Type B pancreatic cell (in vitro differentiated cells): ENCODE results near the gene KRI1. TPM values are rescaled to one million over a fixed set of nuclear protein-coding genes. Genes with fewer than 3 reads are reported as not detected.

Experiments used
- DNase-seq: peaks from one replicate; pipeline ENCODE4 v3.0.0; 2021; ENCODE audit warnings: mixed read lengths; ENCODE audit not compliant: unreplicated experiment; ENCODE audit errors: extremely low spot score
- H3K27ac Mint-ChIP-seq: 2 replicates; pipeline ENCODE4 v1.8.0; 2021; ENCODE audit warnings: mild to moderate bottlenecking, mixed read lengths
- H3K27me3 Mint-ChIP-seq: 2 replicates; pipeline ENCODE4 v1.8.0; 2021; ENCODE audit warnings: mixed read lengths
- H3K36me3 Mint-ChIP-seq: 2 replicates; pipeline ENCODE4 v1.8.0; 2021; ENCODE audit warnings: mixed read lengths
- H3K4me1 Mint-ChIP-seq: one replicate; pipeline ENCODE4 v1.8.0; 2021; ENCODE audit warnings: mixed read lengths; ENCODE audit not compliant: unreplicated experiment
- H3K4me3 Mint-ChIP-seq: 2 replicates; pipeline ENCODE4 v1.8.0; 2021; ENCODE audit warnings: mild to moderate bottlenecking, mixed read lengths
- H3K9me3 Mint-ChIP-seq: 2 replicates; pipeline ENCODE4 v1.8.0; 2021; ENCODE audit warnings: mixed read lengths
- total RNA-seq: library from RNA; stranded (reverse); gene quantifications from 2 replicates; pipeline ENCODE4 v1.2.1, GENCODE V29; 2021; ENCODE audit warnings: low replicate concordance
- TF ChIP-seq, protein P1 (sequence below): fragments of 200-600 bp; sonication (generic); conservative IDR thresholded peaks from 2 replicates; pipeline ENCODE4 v1.5.0; 2021; ENCODE audit warnings: antibody characterized with exemption, mild to moderate bottlenecking

KRI1 gene
- total RNA-seq, 1 donor from 2014 or later = 34.4 TPM

DNA sequence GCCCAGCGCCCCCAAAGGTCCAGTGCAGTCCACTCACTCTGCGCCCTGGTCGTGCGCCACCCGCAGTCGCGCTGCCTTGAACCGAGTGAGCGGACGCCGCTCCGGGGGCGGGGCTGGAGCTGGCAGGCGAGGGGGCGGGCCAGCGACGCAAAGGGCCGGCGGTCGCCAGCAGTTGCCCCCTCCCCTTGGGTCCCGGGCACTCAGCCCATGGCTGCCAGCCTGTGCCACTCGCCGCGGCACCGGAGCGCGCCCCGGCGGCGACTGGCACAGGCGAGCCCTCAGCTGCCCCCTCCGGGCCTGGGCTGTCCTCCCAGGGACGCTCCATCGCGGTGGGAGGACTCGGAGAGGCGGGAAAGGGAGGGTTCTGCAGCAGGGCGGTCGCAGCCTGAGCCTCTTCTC lies 48.5 kb downstream of the KRI1 start, which contains the start of gene S1PR5:
Gene S1PR5, minus strand, starts transcription at position 87 of the 399 bp plus-strand sequence. CDS start 2,436 bp downstream, outside the sequence.
- peaks cover 61% of the 10 kb centered on the region for H3K27me3 Mint-ChIP-seq
- H3K36me3 Mint-ChIP-seq = no peaks in the 10 kb centered on the region
- TF ChIP-seq, protein P1, sequence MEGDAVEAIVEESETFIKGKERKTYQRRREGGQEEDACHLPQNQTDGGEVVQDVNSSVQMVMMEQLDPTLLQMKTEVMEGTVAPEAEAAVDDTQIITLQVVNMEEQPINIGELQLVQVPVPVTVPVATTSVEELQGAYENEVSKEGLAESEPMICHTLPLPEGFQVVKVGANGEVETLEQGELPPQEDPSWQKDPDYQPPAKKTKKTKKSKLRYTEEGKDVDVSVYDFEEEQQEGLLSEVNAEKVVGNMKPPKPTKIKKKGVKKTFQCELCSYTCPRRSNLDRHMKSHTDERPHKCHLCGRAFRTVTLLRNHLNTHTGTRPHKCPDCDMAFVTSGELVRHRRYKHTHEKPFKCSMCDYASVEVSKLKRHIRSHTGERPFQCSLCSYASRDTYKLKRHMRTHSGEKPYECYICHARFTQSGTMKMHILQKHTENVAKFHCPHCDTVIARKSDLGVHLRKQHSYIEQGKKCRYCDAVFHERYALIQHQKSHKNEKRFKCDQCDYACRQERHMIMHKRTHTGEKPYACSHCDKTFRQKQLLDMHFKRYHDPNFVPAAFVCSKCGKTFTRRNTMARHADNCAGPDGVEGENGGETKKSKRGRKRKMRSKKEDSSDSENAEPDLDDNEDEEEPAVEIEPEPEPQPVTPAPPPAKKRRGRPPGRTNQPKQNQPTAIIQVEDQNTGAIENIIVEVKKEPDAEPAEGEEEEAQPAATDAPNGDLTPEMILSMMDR = no peak
- no peaks in the 10 kb centered on the region for H3K9me3 Mint-ChIP-seq
- no peak within 1 kb of the TSS for H3K27ac Mint-ChIP-seq
- peak within 1 kb of the TSS; percentile 84 for H3K4me3 Mint-ChIP-seq
- DNase-seq = no peak
- H3K4me1 Mint-ChIP-seq = peaks cover 20% of the 10 kb centered on the region

DNA sequence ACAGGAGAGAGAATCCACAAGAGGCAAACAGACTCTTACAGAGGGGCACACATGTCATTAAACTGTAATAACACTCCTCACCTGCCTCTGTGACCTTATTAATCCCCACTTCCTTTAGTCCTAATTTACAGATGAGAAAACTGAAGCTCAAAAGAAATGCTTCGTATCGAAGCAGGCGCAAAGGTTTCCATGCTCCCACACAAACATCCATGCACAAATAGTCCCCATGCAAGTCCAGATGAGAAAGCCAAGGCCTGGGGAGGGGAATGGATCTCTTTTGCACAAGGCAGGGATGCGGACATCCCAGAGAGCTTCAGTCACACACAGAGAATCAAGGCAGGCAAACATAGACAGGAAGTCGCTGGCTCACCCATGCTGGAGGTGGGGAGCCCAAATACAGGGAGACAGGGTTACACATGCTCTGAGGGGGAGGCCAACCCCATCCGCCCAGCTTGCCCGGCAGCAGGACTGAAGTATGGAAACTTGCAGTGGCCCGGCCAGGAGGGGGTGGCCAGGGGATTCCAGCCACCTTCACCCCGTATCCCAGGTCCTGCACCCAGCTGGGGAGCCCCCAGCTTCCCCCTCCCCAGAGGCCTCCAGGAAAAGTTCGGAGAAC lies 49.0 kb downstream of the KRI1 start:
- TF ChIP-seq, protein P1 = no peak
- Mint-ChIP-seq H3K4me3 (peak overlapping the region; percentile 84), H3K4me1 (peaks cover 20% of the 10 kb centered on the region), H3K27ac (no peak overlapping the region), H3K27me3 (peaks cover 58% of the 10 kb centered on the region), H3K9me3 (no peaks in the 10 kb centered on the region), H3K36me3 (no peaks in the 10 kb centered on the region)
- no peak for DNase-seq

DNA sequence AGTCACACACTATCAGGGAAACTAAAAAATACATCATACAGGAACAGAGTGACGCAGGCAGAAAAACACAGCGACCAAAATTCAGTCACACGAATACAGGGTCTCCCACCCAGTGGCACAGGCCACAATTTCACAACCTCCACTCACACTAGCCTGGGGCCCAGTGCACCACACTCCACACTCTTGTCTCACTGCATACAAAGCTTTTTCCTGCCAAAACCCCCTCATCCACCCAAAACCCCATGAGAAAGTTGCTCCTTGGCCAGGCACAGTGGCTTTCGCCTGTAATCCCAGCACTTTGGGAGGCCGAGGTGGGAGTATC lies 49.8 kb downstream of the KRI1 start:
- DNase-seq = no peak
- no peaks in the 10 kb centered on the region for H3K9me3 Mint-ChIP-seq
- H3K27me3 Mint-ChIP-seq = peaks cover 58% of the 10 kb centered on the region
- no peak overlapping the region for H3K27ac Mint-ChIP-seq
- TF ChIP-seq, protein P1 = no peak
- H3K4me3 Mint-ChIP-seq = no peak overlapping the region
- peaks cover 20% of the 10 kb centered on the region for H3K4me1 Mint-ChIP-seq
- H3K36me3 Mint-ChIP-seq = no peaks in the 10 kb centered on the region

DNA sequence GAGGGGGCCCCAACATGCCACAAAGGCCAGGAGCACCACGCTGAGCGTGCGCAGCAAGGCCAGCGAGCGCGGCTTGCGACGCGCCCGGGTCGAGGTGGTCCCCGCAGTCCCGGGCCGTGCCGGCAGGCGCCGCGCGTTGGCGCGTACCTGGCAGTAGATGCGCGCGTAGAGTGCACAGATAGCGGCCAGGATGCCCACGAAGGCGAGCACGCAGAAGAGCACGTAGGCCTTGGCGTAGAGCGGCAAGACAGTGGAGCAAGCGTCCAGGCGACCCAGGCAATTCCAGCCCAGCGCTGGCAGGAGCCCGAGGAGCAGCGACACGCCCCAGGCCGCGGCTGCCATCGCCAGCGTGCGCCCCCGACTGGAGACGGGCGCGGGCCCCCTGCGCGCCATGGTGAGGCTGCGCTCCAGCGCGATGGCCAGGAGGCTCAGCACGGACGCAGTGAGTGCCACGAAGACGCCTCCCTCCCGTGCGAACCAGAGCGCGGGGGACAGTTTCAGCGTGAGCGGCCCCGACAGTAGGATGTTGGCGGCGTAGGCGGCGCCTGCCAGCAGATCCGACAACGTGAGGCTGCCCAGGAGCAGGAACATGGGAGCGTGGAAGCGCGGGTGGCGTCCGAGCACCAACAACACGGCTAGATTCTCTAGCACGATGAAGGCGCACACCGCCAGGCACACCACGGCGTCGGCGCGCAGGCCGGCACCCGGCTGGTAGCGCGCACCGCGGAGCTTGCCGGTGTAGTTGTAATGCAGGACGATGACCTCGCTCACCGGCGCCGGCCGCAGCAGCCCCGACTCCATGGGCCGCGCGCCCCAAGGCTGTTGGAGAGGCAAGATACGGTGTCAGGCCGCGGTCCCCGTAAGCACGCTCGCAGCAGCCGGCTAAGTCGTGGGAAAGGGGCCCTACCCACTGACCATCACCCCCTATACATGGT lies 51.3 kb downstream of the KRI1 start:
- Mint-ChIP-seq H3K27me3 (peaks cover 49% of the 10 kb centered on the region), H3K9me3 (no peaks in the 10 kb centered on the region), H3K4me3 (peak overlapping the region; percentile 14), H3K36me3 (no peaks in the 10 kb centered on the region), H3K4me1 (peaks cover 22% of the 10 kb centered on the region), H3K27ac (no peak overlapping the region)
- DNase-seq = no peak
- TF ChIP-seq, protein P1 = no peak

DNA sequence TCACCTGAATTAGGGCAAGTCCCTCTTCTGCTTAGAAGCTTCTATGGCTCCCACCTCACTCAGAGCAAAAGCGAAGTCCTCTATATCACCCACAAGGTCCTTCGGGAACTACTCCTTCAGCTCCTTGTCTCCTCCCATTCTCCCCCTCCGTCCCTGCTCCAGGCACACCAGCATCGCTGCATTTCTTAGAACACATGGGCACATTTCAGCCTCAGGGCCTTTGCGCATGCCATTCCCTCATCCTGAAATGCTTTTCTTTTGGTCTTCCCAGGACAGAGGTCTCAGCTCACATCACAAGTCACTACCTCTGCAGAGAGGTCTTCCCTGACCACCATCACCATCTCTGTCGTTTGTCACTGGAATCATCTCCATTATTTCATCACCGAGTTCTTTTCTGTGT lies 52.6 kb downstream of the KRI1 start:
- Mint-ChIP-seq H3K4me3 (no peak overlapping the region), H3K36me3 (no peaks in the 10 kb centered on the region), H3K4me1 (peaks cover 12% of the 10 kb centered on the region), H3K27ac (no peak overlapping the region), H3K9me3 (no peaks in the 10 kb centered on the region), H3K27me3 (peaks cover 37% of the 10 kb centered on the region)
- TF ChIP-seq, protein P1 = no peak
- DNase-seq = no peak
